ENCODE data around the gene PODNL1. TPM values are rescaled to one million over a fixed set of nuclear protein-coding genes. Genes with fewer than 3 reads are reported as not detected.

Gene PODNL1
- polyA plus RNA-seq, 1 donor (not counting 4 experiments of a cell fraction or from before 2014, with no cell fraction given) = 1.0 TPM

DNA sequence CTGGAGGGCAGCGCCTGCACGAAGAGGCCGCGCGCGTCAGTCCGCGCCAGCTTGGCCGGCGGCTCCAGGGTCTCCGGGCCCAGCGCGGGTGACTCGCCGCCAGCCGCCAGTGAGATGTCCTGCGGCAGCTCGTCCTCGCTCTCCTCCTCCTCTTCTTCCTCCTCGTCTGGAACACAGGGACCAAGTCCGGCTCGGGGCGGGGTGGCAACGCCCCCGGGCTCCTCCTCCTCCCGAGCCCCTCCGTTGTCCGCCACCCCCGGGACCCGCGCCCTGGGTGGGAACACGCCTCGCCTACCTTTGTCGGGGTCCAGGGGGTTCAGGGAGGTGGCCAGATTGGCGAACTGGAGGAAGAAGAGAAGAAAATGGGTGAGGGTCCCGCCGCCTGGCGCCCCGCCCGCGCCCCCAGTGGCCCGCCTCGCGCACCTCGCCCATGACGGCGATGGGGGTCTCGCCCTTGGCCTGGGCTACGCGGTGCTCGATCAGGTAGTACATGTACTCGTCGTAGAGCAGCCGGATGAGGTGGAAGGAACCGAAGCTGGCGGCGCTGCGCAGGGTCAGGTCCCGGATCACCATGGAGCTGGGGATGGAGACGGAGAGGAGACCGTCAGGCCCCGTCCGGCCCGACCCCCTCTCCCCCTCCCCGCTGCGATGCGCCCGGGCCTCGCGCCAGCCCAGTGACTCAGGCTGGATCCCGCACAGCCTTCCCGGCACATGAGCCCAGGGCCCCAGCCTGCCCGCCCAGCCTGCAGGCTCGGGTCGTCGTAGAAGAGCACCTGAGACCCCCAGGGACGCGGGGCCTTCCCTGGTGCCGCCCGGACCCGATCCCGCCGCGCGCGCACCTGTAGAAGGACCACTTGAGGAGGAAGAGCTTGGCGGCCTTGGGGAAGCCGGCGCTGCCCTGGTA is 24.7 kb upstream of the PODNL1 start:
- no peak overlapping the region for H3K4me3 ChIP-seq (ENCODE audit: control insufficient read depth in 2 of 3, extremely low read depth in 1 of 3, insufficient read depth in 2 of 3, low read depth in 1 of 3, low read length in 3 of 3)
- H3K4me2 ChIP-seq (ENCODE audit: control insufficient read depth, extremely low read depth, insufficient read depth, low read depth, low read length) = no peak overlapping the region
- FAIRE-seq = no peak

DNA sequence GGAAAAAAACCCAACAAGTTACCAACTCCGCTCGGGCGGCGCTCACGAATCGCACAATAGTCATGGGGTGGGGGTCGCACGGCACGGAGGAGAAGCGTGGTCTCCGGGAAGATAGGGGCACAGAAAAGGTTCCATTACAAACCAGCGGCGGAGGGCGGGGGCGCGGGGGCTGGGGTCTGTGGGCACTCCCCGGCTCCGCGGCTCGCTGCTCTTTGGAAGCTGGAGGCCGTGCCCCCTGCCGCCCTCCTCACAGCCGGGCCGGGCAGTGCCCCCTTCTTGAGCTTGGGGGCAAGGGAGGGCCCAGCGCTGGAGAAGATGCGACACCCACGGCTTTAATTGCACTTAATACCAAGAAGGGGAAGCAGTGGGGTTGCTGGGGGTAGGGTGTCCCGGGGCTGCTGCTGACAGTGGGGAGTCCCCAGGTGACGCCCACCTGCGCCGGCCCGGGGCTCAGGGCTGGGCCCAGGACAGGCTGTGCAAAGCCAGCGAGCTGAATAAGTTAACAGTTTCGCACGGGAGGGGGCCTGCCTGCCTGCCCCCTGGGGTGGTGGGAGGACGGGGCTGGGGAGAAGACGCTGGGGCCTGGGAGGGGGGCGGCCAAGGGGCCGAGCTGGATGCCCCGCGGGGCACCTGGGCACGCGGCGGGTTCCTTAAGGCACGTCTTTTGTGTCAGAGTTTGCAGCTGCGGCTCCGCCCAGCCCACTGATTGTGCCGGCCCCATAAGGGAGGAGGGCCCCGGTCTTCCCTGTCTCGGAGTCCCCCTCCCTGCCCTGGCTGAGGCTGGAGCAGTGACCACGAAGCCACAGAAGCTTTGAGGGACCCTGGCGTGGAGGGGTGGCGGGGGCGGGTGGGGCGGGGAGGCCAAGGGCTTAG is 23.8 kb upstream of the PODNL1 start:
- Histone ChIP-seq H3K36me3 (ENCODE audit: control insufficient read depth in 2 of 2, extremely low read depth in 1 of 2, insufficient read depth in 2 of 2, low read length in 2 of 2) (peaks cover 17 to 31% of the 10 kb centered on the region in 2 experiments), H3K27ac (ENCODE audit: control insufficient read depth, insufficient read depth, low read length) (no peak overlapping the region), H3K9me3 (ENCODE audit: control insufficient read depth, low read depth, low read length) (no peaks in the 10 kb centered on the region), H2AFZ (ENCODE audit: control insufficient read depth, low read length) (no peak overlapping the region), H3K9ac (ENCODE audit: control insufficient read depth, extremely low read depth, insufficient read depth, low read length) (no peak overlapping the region), H3K4me1 (ENCODE audit: control insufficient read depth, extremely low read depth, insufficient read depth, low read length) (no peaks in the 10 kb centered on the region), H3K79me2 (ENCODE audit: control insufficient read depth, insufficient read depth, low read length) (no peaks in the 10 kb centered on the region), H3K4me2 (ENCODE audit: control insufficient read depth, extremely low read depth, insufficient read depth, low read depth, low read length) (no peak overlapping the region), H4K20me1 (ENCODE audit: control insufficient read depth, extremely low read depth, insufficient read depth, low read length) (no peaks in the 10 kb centered on the region), H3K9me1 (ENCODE audit: control insufficient read depth, extremely low read depth, insufficient read depth, low read length) (no peaks in the 10 kb centered on the region), H3K27me3 (ENCODE audit: control insufficient read depth, extremely low read depth, insufficient read depth, low read length) (no peaks in the 10 kb centered on the region), H3K4me3 (ENCODE audit: control insufficient read depth in 2 of 3, extremely low read depth in 1 of 3, insufficient read depth in 2 of 3, low read depth in 1 of 3, low read length in 3 of 3) (no peak overlapping the region)
- no peak for DNase-seq (ENCODE audit: low read depth, low spot score)
- FAIRE-seq = no peak
- TF ChIP-seq, protein P1, sequence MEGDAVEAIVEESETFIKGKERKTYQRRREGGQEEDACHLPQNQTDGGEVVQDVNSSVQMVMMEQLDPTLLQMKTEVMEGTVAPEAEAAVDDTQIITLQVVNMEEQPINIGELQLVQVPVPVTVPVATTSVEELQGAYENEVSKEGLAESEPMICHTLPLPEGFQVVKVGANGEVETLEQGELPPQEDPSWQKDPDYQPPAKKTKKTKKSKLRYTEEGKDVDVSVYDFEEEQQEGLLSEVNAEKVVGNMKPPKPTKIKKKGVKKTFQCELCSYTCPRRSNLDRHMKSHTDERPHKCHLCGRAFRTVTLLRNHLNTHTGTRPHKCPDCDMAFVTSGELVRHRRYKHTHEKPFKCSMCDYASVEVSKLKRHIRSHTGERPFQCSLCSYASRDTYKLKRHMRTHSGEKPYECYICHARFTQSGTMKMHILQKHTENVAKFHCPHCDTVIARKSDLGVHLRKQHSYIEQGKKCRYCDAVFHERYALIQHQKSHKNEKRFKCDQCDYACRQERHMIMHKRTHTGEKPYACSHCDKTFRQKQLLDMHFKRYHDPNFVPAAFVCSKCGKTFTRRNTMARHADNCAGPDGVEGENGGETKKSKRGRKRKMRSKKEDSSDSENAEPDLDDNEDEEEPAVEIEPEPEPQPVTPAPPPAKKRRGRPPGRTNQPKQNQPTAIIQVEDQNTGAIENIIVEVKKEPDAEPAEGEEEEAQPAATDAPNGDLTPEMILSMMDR (optimal IDR thresholded peaks at IDR 0.05 in 1 of 3, IDR thresholded peaks at IDR 0.05 in 1 of 3, conservative IDR thresholded peaks at IDR 0.05 in 1 of 3; ENCODE audit: extremely low read depth in 1 of 3, insufficient read depth in 2 of 3, low read length in 3 of 3) = no peak
- TF ChIP-seq EZH2 (IDR thresholded peaks at IDR 0.05; ENCODE audit: low read length) = no peak
- dilution Hi-C loops (cut with MboI; ENCODE audit: extremely low pct_ligation_motif_present, low sequenced_read_pairs) = no loop called here

More for the DNA sequence above, 24.7 kb upstream of the PODNL1 start:
- dilution Hi-C loops (cut with MboI; ENCODE audit: extremely low pct_ligation_motif_present, low sequenced_read_pairs) = no loop called here
- no peaks in the 10 kb centered on the region for H3K27me3 ChIP-seq (ENCODE audit: control insufficient read depth, extremely low read depth, insufficient read depth, low read length)
- H2AFZ ChIP-seq (ENCODE audit: control insufficient read depth, low read length) = no peak overlapping the region
- no peaks in the 10 kb centered on the region for H3K9me3 ChIP-seq (ENCODE audit: control insufficient read depth, low read depth, low read length)
- H3K4me1 ChIP-seq (ENCODE audit: control insufficient read depth, extremely low read depth, insufficient read depth, low read length) = no peaks in the 10 kb centered on the region
- TF ChIP-seq EZH2 (IDR thresholded peaks at IDR 0.05; ENCODE audit: low read length) = no peak
- TF ChIP-seq, protein P1 (optimal IDR thresholded peaks at IDR 0.05 in 1 of 3, IDR thresholded peaks at IDR 0.05 in 1 of 3, conservative IDR thresholded peaks at IDR 0.05 in 1 of 3; ENCODE audit: extremely low read depth in 1 of 3, insufficient read depth in 2 of 3, low read length in 3 of 3) = no peak
- H3K9ac ChIP-seq (ENCODE audit: control insufficient read depth, extremely low read depth, insufficient read depth, low read length) = no peak overlapping the region
- H3K27ac ChIP-seq (ENCODE audit: control insufficient read depth, insufficient read depth, low read length) = no peak overlapping the region
- H3K36me3 ChIP-seq (ENCODE audit: control insufficient read depth in 2 of 2, extremely low read depth in 1 of 2, insufficient read depth in 2 of 2, low read length in 2 of 2) = peaks cover 13 to 29% of the 10 kb centered on the region in 2 experiments
- no peaks in the 10 kb centered on the region for H3K9me1 ChIP-seq (ENCODE audit: control insufficient read depth, extremely low read depth, insufficient read depth, low read length)
- no peaks in the 10 kb centered on the region for H4K20me1 ChIP-seq (ENCODE audit: control insufficient read depth, extremely low read depth, insufficient read depth, low read length)
- DNase-seq (ENCODE audit: low read depth, low spot score) = no peak
- H3K79me2 ChIP-seq (ENCODE audit: control insufficient read depth, insufficient read depth, low read length) = no peaks in the 10 kb centered on the region

All from keratinocyte (primary cell).